H1 (cell line): Measurements from ENCODE around the gene CNNM3. TPM values are rescaled to one million over a fixed set of nuclear protein-coding genes. Genes with fewer than 3 reads are reported as not detected.

Experiments
- CTCF ChIA-PET: fragments of 300-600 bp; sonication (Branson Sonifier 250); formaldehyde crosslinking; loops from one replicate; lab custom pipeline; 2021; ENCODE audit not compliant: partially characterized antibody; lab: Charles Lee
- POLR2A ChIA-PET: fragments of 300-600 bp; sonication (Branson Sonifier 250); formaldehyde crosslinking; loops from one replicate; lab custom pipeline; 2021; ENCODE audit warnings: inconsistent platforms; ENCODE audit not compliant: partially characterized antibody; lab: Charles Lee
- DNase-seq, 2 experiments: peaks; one replicate each; pipeline versions ENCODE4 v3.0.0 to v3.0.0-alpha.2; 2010 to 2022; ENCODE audit warnings: low spot score in 2 of 2, low read depth in 1 of 2, mixed read lengths in 1 of 2
- FAIRE-seq: peaks from 2 replicates; lab custom pipeline; 2011; peaks lifted over from hg19 to GRCh38; lab: Jason Lieb, UNC
- H2AFZ ChIP-seq: 2 replicates; pipeline ENCODE4 v1.8.1; 2012; ENCODE audit warnings: low read length, inconsistent platforms
- H2AK5ac ChIP-seq: 2 replicates; pipeline ENCODE4 v1.6.1; 2013; ENCODE audit warnings: low read depth, low read length
- H2BK120ac ChIP-seq: replicated peaks from 2 replicates; pipeline ENCODE3; 2013; ENCODE audit warnings: low read depth, low read length, inconsistent platforms
- H2BK12ac ChIP-seq: 2 replicates; pipeline ENCODE4 v1.6.1; 2013; ENCODE audit warnings: low read depth, low read length
- H2BK15ac ChIP-seq: 2 replicates; pipeline ENCODE4 v1.6.1; 2013; ENCODE audit warnings: low read length
- H2BK20ac ChIP-seq: 2 replicates; pipeline ENCODE4 v1.6.1; 2013; ENCODE audit warnings: low read length
- H2BK5ac ChIP-seq: 2 replicates; pipeline ENCODE4 v1.6.1; 2013; ENCODE audit warnings: low read depth, low read length
- H3K14ac ChIP-seq: 2 replicates; pipeline ENCODE4 v1.6.1; 2013; ENCODE audit warnings: inconsistent platforms; ENCODE audit not compliant: insufficient read length
- H3K18ac ChIP-seq: 2 replicates; pipeline ENCODE4 v1.6.1; 2013; ENCODE audit warnings: low read length; ENCODE audit errors: extremely low read depth
- H3K23ac ChIP-seq: 2 replicates; pipeline ENCODE4 v1.6.1; 2013; ENCODE audit warnings: inconsistent platforms; ENCODE audit not compliant: insufficient read length
- H3K23me2 ChIP-seq: 2 replicates; pipeline ENCODE4 v1.6.1; 2013; ENCODE audit warnings: low read depth, low read length
- H3K27ac ChIP-seq: 2 replicates; pipeline ENCODE4 v1.6.1; 2011; ENCODE audit warnings: low read depth, low read length, inconsistent platforms
- H3K27me3 ChIP-seq, 4 experiments: replicated peaks in 1 of 4; 1 replicate in 1 of 4; 2 replicates in 3 of 4; pipeline versions ENCODE4 v1.6.1 to v1.8.1; 2011 to 2013; ENCODE audit warnings: low read length in 3 of 4, mild to moderate bottlenecking in 3 of 4, inconsistent platforms in 2 of 4, mixed read lengths in 2 of 4, moderate library complexity in 1 of 4; ENCODE audit not compliant: control insufficient read depth in 3 of 4, insufficient read depth in 3 of 4; ENCODE audit errors: extremely low read depth in 1 of 4
- H3K36me3 ChIP-seq, 4 experiments: 2 replicates each; pipeline versions ENCODE4 v1.6.1 to v1.8.1; 2011 to 2013; ENCODE audit warnings: mild to moderate bottlenecking in 4 of 4, low read length in 3 of 4, moderate library complexity in 2 of 4, control low read depth in 1 of 4, inconsistent platforms in 1 of 4; ENCODE audit not compliant: insufficient read depth in 4 of 4, control insufficient read depth in 2 of 4
- H3K4ac ChIP-seq: replicated peaks from 2 replicates; pipeline ENCODE3; 2013; ENCODE audit warnings: low read length, low read depth, mixed read lengths, inconsistent platforms; ENCODE audit not compliant: insufficient read length
- H3K4me1 ChIP-seq, 4 experiments: replicated peaks in 1 of 4; 1 replicate in 1 of 4; 2 replicates in 3 of 4; pipeline versions ENCODE4 v1.6.1 to v1.8.1; 2011 to 2013; ENCODE audit warnings: low read length in 3 of 4, inconsistent platforms in 2 of 4, mixed read lengths in 1 of 4; ENCODE audit not compliant: insufficient read depth in 4 of 4, control insufficient read depth in 3 of 4
- H3K4me2 ChIP-seq, 2 experiments: 2 replicates each; pipeline versions ENCODE4 v1.6.1 to v1.8.1; 2011 to 2013; ENCODE audit warnings: low read depth in 2 of 2, low read length in 2 of 2, control low read depth in 1 of 2, inconsistent platforms in 1 of 2, mild to moderate bottlenecking in 1 of 2; ENCODE audit not compliant: insufficient read depth in 1 of 2
- H3K4me3 ChIP-seq, 4 experiments: fragments of 200-600, 300-600 bp in 1 of 4; sonication (generic), shearing (Covaris generic), sonication (Bioruptor Twin) in 1 of 4; 2 replicates each; pipeline versions ENCODE4 v1.5.1 to v1.8.1; 2011 to 2016; ENCODE audit warnings: low read length in 4 of 4, low read depth in 3 of 4, control low read depth in 2 of 4, inconsistent platforms in 2 of 4, mild to moderate bottlenecking in 2 of 4, mixed read lengths in 1 of 4, moderate library complexity in 1 of 4; ENCODE audit not compliant: insufficient read depth in 2 of 4; ENCODE audit errors: extremely low read depth in 1 of 4
- H3K56ac ChIP-seq: replicated peaks from 2 replicates; pipeline ENCODE3; 2013; ENCODE audit warnings: low read depth, mild to moderate bottlenecking, mixed read lengths, low read length, inconsistent platforms; ENCODE audit not compliant: insufficient read length
- H3K79me1 ChIP-seq: 2 replicates; pipeline ENCODE4 v1.6.1; 2013; ENCODE audit warnings: low read depth, low read length, control low read depth
- H3K79me2 ChIP-seq, 2 experiments: 2 replicates each; pipeline versions ENCODE4 v1.6.1 to v1.8.1; 2012 to 2013; ENCODE audit warnings: low read length in 2 of 2, mild to moderate bottlenecking in 2 of 2, inconsistent platforms in 1 of 2; ENCODE audit not compliant: insufficient read depth in 2 of 2, control insufficient read depth in 1 of 2
- H3K9ac ChIP-seq, 4 experiments: replicated peaks in 1 of 4; 1 replicate in 1 of 4; 2 replicates in 3 of 4; pipeline versions ENCODE4 v1.6.1 to v1.8.1; 2011 to 2013; ENCODE audit warnings: low read depth in 3 of 4, low read length in 3 of 4, control low read depth in 2 of 4, mild to moderate bottlenecking in 2 of 4, moderate library complexity in 2 of 4, inconsistent platforms in 1 of 4; ENCODE audit errors: extremely low read depth in 1 of 4
- H3K9me3 ChIP-seq, 2 experiments: 2 replicates each; pipeline versions ENCODE4 v1.6.1 to v1.8.1; 2012 to 2013; ENCODE audit warnings: mild to moderate bottlenecking in 2 of 2, moderate library complexity in 2 of 2, control low read depth in 1 of 2, inconsistent platforms in 1 of 2, low read depth in 1 of 2, low read length in 1 of 2, mixed read lengths in 1 of 2; ENCODE audit not compliant: insufficient read depth in 2 of 2
- H4K20me1 ChIP-seq, 2 experiments: replicated peaks in 1 of 2; 2 replicates each; pipeline versions ENCODE3 to v1.8.1; 2011 to 2013; ENCODE audit warnings: inconsistent platforms in 2 of 2, low read length in 2 of 2, mild to moderate bottlenecking in 1 of 2; ENCODE audit not compliant: insufficient read depth in 2 of 2, control insufficient read depth in 1 of 2
- H4K5ac ChIP-seq: 2 replicates; pipeline ENCODE4 v1.6.1; 2013; ENCODE audit warnings: low read length, low read depth, mixed read lengths, inconsistent platforms; ENCODE audit not compliant: insufficient read length
- H4K8ac ChIP-seq: 2 replicates; pipeline ENCODE4 v1.8.0; 2013; ENCODE audit warnings: mild to moderate bottlenecking, moderate library complexity, low read length, inconsistent platforms; ENCODE audit not compliant: insufficient read depth; ENCODE audit errors: extremely low read depth
- H4K91ac ChIP-seq: replicated peaks from 2 replicates; pipeline ENCODE3; 2013; ENCODE audit warnings: low read length, mixed read lengths, inconsistent platforms; ENCODE audit not compliant: insufficient read length
- BACH1 ChIP-seq: IDR thresholded peaks from 2 replicates; pipeline ENCODE4 v1.6.1; 2012; ENCODE audit warnings: low read length, improper control_type of control experiment
- BRCA1 ChIP-seq: IDR thresholded peaks from 2 replicates; pipeline ENCODE4 v1.6.1; 2012; ENCODE audit warnings: low read depth, low read length, improper control_type of control experiment
- EGR1 ChIP-seq: IDR thresholded peaks from 2 replicates; pipeline ENCODE4 v1.6.1; 2011; ENCODE audit warnings: low read depth, low read length, borderline replicate concordance
- JUN ChIP-seq: IDR thresholded peaks from 2 replicates; pipeline ENCODE4 v1.6.1; 2011; ENCODE audit warnings: low read depth, mild to moderate bottlenecking, improper control_type of control experiment, low read length
- JUND ChIP-seq: IDR thresholded peaks from 2 replicates; pipeline ENCODE4 v1.6.1; 2011; ENCODE audit warnings: mild to moderate bottlenecking, improper control_type of control experiment, low read length
- RBBP5 ChIP-seq: IDR thresholded peaks from 2 replicates; pipeline ENCODE4 v1.7.1; 2012; ENCODE audit warnings: low read depth, mild to moderate bottlenecking, inconsistent platforms, low read length, moderate library complexity, borderline replicate concordance
- TCF12 ChIP-seq: IDR thresholded peaks from 2 replicates; pipeline ENCODE4 v1.6.1; 2011; ENCODE audit warnings: low read depth, mild to moderate bottlenecking, low read length
- WGBS, 2 experiments: shearing (Covaris generic) in 1 of 2; methylation state at CpG; one replicate each; pipeline versions ENCODE4 v1.1.6 to v1.1.7; 2013 to 2015; ENCODE audit warnings: low lambda C conversion rate in 2 of 2, mixed read lengths in 2 of 2, inconsistent platforms in 1 of 2, low coverage in 1 of 2, missing lambda C conversion rate in 1 of 2; ENCODE audit not compliant: insufficient replicate concordance in 2 of 2, insufficient coverage in 1 of 2, insufficient read length in 1 of 2; ENCODE audit errors: extremely low coverage in 1 of 2, missing lambda C conversion rate in 1 of 2; 5-methylcytosine and 5-hydroxymethylcytosine counted together
- polyA plus RNA-seq, 7 experiments: library from polyadenylated mRNA; depleted of rRNA in 3 of 7; stranded (reverse) in 5 of 7; unstranded in 2 of 7; fragments of >200 nt in 5 of 7; fragments of 200-250 nt in 2 of 7; gene quantifications; 1 replicate in 5 of 7; 2 replicates in 1 of 7; 4 replicates in 1 of 7; pipeline versions ENCODE4 v1.2.1 to v1.2.3, GENCODE V29; 2011 to 2013; ENCODE audit warnings: missing spikeins in 2 of 7, mixed read lengths in 2 of 7
- total RNA-seq: library from RNA; stranded (reverse); fragmentation: NEBNext Ultra II Directional; extraction: Animal tissue kit (Norgen Biotek cat#: 25700); gene quantifications from 2 replicates; pipeline ENCODE4 v1.2.1, GENCODE V29; 2021
- TF ChIP-seq, protein P1 (sequence below): IDR thresholded peaks from 2 replicates; pipeline ENCODE4 v1.6.1; 2012; ENCODE audit warnings: inconsistent platforms
- TF ChIP-seq, protein P2 (sequence below): IDR thresholded peaks from 2 replicates; pipeline ENCODE4 v1.6.1; 2012; ENCODE audit warnings: low read length, inconsistent platforms

Gene CNNM3
- total and polyA plus RNA-seq, 2 of the 8 experiments (the other 6 are each of a cell fraction or from before 2014, with no cell fraction given): 29.1 to 29.2 TPM

DNA sequence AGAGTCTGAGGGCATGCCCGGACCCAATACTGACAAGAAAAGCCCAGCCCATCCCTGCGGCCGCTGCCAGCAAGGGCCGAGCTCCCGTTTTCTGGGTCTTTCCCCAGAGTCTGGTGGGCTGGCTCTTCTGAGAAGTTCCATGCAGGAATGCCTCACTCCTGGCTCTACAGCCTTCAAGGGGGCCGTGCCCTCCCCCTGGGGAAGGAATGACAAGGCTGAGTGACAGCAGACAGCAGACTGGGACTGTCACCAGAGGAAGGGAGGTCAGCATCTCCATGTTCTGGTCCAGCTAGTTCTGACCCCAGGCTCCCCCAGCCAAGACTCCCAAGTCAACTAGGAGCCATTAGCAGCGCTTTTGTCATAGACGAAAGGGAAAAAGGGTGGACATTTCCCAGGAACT, 66.8 kb downstream of the CNNM3 start:
- no peak overlapping the region for H3K27ac ChIP-seq
- peaks cover 2% of the 10 kb centered on the region; the same call in 1 of the 2 replicates for H3K23me2 ChIP-seq
- peak overlapping the region; percentile 95; the same call in 1 of the 2 replicates for H2BK5ac ChIP-seq
- no peak overlapping the region for H3K4ac ChIP-seq
- CTCF ChIA-PET: interaction anchor here (0.7 to 4.1 kb wide), 11 partner anchors 9 to 78 kb away, joined by 3 to 27 read pairs (median 4); partner anchors contain the start of genes ANKRD39 and SEMA4C
- peaks cover 0 to 2% (median under 1%) of the 10 kb centered on the region in 4 experiments; a peak in 2 of 7 replicates for H3K27me3 ChIP-seq
- peak overlapping the region; percentile 99 for H3K18ac ChIP-seq
- no peaks in the 10 kb centered on the region for H3K36me3 ChIP-seq
- H2BK12ac ChIP-seq: peak overlapping the region; percentile 100
- no peak overlapping the region for H3K14ac ChIP-seq
- peak overlapping the region; percentile 99 for H2BK20ac ChIP-seq
- H3K9me3 ChIP-seq: no peaks in the 10 kb centered on the region
- no peak overlapping the region for H2BK120ac ChIP-seq
- H3K4me3 ChIP-seq: no peak overlapping the region
- H2AFZ ChIP-seq: no peak overlapping the region
- no peak for FAIRE-seq
- peak overlapping the region; percentile 66; the same call in 1 of the 2 replicates for H2BK15ac ChIP-seq
- TF ChIP-seq BRCA1: no peak
- no peak for TF ChIP-seq EGR1
- no peak for TF ChIP-seq RBBP5
- TF ChIP-seq, protein P1, sequence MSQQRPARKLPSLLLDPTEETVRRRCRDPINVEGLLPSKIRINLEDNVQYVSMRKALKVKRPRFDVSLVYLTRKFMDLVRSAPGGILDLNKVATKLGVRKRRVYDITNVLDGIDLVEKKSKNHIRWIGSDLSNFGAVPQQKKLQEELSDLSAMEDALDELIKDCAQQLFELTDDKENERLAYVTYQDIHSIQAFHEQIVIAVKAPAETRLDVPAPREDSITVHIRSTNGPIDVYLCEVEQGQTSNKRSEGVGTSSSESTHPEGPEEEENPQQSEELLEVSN: no peak
- TF ChIP-seq TCF12: no peak
- TF ChIP-seq JUND: no peak
- TF ChIP-seq BACH1: no peak
- TF ChIP-seq JUN: no peak
- TF ChIP-seq, protein P2, sequence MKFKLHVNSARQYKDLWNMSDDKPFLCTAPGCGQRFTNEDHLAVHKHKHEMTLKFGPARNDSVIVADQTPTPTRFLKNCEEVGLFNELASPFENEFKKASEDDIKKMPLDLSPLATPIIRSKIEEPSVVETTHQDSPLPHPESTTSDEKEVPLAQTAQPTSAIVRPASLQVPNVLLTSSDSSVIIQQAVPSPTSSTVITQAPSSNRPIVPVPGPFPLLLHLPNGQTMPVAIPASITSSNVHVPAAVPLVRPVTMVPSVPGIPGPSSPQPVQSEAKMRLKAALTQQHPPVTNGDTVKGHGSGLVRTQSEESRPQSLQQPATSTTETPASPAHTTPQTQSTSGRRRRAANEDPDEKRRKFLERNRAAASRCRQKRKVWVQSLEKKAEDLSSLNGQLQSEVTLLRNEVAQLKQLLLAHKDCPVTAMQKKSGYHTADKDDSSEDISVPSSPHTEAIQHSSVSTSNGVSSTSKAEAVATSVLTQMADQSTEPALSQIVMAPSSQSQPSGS: no peak
- H3K4me1 ChIP-seq: peaks cover 3 to 26% (median 13%) of the 10 kb centered on the region in 4 experiments
- no peak overlapping the region for H4K8ac ChIP-seq
- no peak overlapping the region for H3K9ac ChIP-seq
- H2AK5ac ChIP-seq: peak overlapping the region; percentile 95; the same call in 1 of the 2 replicates
- no peaks in the 10 kb centered on the region for H3K79me2 ChIP-seq
- no peak overlapping the region for H3K56ac ChIP-seq
- H4K20me1 ChIP-seq: no peaks in the 10 kb centered on the region
- no peak overlapping the region for H3K4me2 ChIP-seq
- peak overlapping the region; percentile 99 for H4K91ac ChIP-seq
- WGBS, 2 experiments: 92% methylated on average over 8 of the region's 8 CpGs; no CpG with 5 or more reads in 1 of the 2 experiments
- no peak overlapping the region for H3K23ac ChIP-seq
- no peak overlapping the region for H4K5ac ChIP-seq
- H3K79me1 ChIP-seq: no peaks in the 10 kb centered on the region
- no peak for DNase-seq
- POLR2A ChIA-PET: interaction anchor here (0.9 to 4.9 kb wide), 6 partner anchors 8 to 66 kb away, joined by 3 to 25 read pairs (median 6); partner anchors contain the start of gene ANKRD39
